GM18507 (cell line): ENCODE data around the gene TM9SF2.
"Not testable (repeated sequence)": the region's sequence is repeated elsewhere in the genome, so short reads cannot be mapped to it uniquely, and the experiment has no call there.

Source experiments
- DNase-seq: peaks from one replicate; pipeline ENCODE4 v3.0.0; 2011; ENCODE audit warnings: low read depth; ENCODE audit not compliant: insufficient read length; ENCODE audit errors: extremely low spot score
- FAIRE-seq: peaks from 2 replicates; lab custom pipeline; 2011; peaks lifted over from hg19 to GRCh38; lab: Jason Lieb, UNC

The TM9SF2 gene

DNA sequence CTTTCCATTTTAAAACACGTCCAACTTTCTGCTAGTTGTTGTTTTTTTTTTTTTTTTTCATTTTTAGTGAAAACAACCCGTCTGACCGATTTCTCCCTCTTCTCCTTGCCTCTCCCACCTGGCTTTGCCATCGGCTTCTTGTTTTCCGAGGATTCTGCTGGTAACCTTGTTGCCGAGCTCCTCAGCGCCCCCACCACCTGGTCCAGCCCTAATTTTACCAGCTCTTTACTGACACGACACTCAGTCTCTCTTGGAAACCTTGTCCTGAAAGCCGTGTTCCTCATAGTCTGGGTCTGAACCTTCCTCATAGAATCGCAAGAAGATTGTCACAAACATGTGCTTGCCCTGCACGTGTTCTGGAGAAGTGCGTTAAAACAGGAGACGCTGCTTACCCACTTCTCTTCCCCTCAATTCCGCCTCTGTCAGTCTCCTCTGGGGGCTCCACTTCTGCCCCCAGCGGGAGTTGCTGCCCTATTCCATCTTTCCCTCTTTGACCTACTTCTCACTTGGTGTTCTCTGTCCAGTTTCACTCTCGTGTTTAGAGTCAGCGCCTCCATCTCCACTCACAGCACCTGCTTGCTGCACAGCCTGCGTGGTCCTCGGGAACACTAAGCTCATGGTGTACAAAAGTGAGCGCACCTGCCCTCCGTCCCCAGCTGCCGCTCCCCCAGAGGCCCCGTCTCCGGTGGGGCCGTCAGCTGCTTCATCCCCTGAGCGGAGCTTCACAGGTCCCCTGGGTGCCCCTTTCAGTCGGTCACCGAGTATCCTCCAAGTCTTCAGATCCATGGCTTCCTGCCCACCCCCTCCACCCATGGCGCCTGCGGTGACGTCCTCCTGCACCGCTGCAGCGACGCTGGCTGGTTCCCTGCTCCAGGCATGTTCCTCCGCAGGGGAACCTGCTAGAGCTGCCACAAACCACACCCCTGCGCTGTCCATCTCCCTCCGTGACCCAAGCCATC is 65.1 kb downstream of the TM9SF2 start:
- no peak for DNase-seq
- no peak for FAIRE-seq

- not testable (repeated sequence) for DNase-seq, FAIRE-seq
Observed at GRCh38 chr13:99568901-99569300, 67.6 kb downstream of the TM9SF2 start.

GRCh38 chr13:99572131-99572530 is 70.9 kb downstream of the TM9SF2 start:
- FAIRE-seq (no peak), DNase-seq (no peak)

DNA sequence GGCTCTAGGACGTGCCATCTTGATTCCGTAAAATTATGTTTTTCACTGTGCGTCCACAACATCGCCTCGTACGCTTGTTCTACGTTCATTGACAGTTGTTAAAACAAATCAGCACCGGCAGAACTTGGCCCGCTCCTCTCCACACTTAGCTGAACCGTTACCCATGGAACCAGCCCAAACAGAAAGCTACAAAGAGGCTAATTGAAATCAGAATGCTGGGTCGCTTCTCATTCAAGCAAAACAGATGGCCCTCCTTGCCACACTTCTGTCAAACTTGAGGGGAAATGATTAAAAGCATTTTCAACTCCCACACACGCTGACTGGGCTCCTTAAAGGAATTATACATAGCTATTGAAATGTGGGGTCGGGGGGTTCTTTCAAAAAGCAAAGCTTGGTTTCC is 71.6 kb downstream of the TM9SF2 start:
- no peak for DNase-seq
- FAIRE-seq: no peak

- DNase-seq: no peak
- FAIRE-seq: no peak
Observed at GRCh38 chr13:99575376-99576120, 74.3 kb downstream of the TM9SF2 start.

- FAIRE-seq: no peak
Observed at GRCh38 chr13:99577934-99578917, 77.0 kb downstream of the TM9SF2 start.

DNA sequence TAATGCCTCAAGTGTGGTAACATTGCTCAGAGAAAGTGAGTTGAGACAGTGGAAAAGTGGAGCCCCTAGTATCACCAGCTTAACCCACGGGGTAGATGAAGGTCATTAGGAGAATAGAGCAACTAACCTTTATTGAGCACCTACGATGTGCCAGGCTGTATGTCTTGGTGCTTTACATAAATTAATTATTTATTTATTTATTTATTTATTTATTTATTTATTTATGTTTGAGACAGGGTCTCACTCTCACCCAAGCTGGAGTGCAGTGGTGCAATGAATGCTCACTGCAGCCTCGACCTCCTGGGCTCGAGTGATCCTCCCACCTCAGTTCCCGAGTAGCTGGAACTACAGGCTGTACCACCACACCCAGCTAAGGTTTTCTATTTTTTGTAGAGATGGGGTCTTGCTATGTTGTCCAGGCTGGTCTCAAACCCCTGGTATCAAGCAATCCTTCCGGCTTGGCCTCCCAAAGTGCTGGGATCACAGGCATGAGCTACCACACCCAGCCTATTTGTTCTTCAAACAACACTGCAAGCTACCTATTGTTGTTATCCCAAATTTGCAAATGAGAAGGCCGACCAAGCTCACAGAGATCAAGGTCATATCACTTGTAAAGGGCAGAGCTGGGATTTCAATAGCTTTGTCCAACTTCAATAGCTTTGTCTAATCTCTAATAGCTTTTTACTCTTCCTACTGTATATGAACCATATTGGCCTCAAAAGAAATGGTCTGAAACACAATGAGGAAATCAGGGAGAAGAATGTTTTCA is 79.4 kb downstream of the TM9SF2 start:
- DNase-seq (no peak), FAIRE-seq (no peak)

More at GRCh38 chr13:99577934-99578917, 77.0 kb downstream of the TM9SF2 start:
- no peak for DNase-seq

GRCh38 chr13:99582511-99582910 is 81.2 kb downstream of the TM9SF2 start:
- no peak for FAIRE-seq
- DNase-seq: no peak

DNA sequence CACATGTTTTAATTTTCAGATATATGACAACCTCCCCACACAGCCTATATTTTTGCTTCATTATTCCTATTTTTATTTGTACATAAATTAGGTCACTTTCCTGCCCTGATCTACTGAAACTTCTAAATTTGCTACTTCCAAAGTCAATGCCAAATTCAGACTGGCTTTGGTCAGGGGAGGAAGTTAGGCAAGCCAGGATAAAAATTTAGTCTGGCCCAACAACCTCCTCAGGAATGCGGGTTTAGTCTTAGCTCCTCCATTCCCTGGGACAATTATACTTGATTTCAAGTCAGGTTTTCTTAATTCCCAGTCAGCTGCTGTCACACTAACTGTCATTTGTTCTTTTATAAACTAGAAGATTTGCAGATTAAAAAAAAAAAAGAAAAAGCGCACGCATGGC is 84.3 kb downstream of the TM9SF2 start:
- DNase-seq (no peak), FAIRE-seq (no peak)

DNA sequence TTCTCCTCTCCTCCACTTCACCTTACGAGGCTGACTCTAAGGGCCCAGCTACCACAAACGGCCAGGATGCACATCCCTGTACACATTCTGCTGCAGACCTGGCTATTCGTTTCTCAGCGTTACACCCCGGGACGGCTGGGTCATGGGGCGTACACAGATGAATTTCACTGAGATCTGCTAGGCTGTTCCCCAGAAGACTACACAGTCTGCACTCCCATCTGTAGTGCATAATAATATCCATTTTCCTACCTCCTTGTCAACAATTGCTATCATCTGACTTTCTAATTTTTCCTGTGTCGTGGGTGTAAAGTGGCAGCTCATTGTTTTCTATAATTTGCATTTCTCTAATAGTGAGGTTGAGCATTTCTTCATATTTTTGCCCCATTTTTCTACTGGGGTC is 85.7 kb downstream of the TM9SF2 start:
- no peak for DNase-seq
- no peak for FAIRE-seq

- no peak for DNase-seq
- no peak for FAIRE-seq
Observed at GRCh38 chr13:99587893-99588606, 86.8 kb downstream of the TM9SF2 start.

DNA sequence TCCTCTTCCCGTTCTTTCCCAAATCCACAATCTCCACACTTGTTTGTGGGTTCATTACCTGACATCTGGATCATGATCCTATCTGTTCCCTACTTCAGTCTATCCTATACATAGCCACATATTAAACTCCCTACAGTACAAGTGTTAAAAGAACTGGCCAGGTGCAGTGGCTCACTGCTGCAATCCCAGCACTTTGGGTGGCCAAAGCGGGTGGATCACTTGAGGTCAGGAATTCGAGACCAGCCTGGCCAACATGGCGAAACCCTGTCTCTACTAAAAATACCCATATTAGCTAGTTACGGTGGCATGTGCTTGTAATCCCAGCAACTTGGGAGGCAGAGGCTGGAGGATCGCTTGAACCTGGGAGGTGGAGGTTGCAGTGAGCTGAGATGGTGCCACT is 88.3 kb downstream of the TM9SF2 start:
- DNase-seq: no peak
- no peak for FAIRE-seq

DNA sequence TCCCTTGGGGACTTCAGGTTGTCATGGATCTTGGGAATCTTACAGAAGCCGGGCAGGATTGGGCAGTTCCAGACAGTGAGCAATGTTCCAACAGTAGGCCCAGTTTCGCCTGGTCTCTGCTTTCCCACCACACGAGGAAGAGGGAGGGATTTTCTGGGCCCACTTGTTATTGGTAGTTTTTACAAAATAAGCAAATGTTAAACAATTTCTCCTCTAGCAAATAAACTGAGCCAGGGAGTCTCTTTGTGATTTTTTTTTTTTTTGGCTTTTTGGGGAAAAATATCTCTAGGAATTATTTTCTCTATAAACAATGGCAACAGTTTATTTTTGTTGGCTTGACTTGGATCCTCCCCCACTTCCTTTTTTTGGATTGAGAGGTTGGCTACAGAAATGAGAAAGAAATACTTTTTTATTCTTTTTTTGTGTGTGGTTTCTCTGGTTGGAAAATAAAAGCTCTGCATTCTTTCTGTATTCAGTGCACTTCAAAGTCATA is 89.3 kb downstream of the TM9SF2 start:
- FAIRE-seq (no peak), DNase-seq (no peak)

GRCh38 chr13:99596180-99596579 is 94.9 kb downstream of the TM9SF2 start:
- FAIRE-seq (no peak), DNase-seq (no peak)

DNA sequence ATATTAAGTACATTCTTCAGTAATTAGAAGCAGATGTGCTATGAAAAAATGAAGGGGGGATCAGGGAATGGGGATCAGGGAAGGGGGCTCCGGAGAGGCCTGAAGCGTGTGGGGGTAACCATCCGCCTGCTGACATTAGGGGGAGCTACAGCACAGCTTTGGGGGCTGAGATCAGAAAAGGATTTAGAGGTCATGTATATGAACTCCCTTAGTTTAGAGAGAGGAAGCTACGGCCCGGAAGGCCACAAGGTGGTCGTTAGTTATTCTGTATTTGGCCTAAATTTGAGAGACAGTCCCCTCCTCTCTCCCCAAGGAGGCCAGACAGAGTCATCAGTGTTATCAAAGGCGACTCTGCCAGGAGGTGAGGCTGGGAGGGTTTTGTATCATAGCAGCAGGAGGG is 99.0 kb downstream of the TM9SF2 start:
- no peak for FAIRE-seq
- no peak for DNase-seq

- FAIRE-seq (no peak), DNase-seq (no peak)
Observed at GRCh38 chr13:99601535-99601934, 100.3 kb downstream of the TM9SF2 start.

GRCh38 chr13:99604636-99605035 is 103.4 kb downstream of the TM9SF2 start:
- DNase-seq (no peak), FAIRE-seq (no peak)
